ENCODE data around the gene TMEM238L. TPM values are rescaled to one million over a fixed set of nuclear protein-coding genes. Genes with fewer than 3 reads are reported as not detected.

TMEM238L gene
- total and polyA plus RNA-seq, 5 experiments from 2014 or later, result 0.65 TPM; not detected in 4

- Mint-ChIP-seq H3K27me3 (peaks cover 0 to 1% (median 0%) of the 10 kb centered on the region in 5 donors), H3K27ac (no peak overlapping the region), H3K9me3 (no peaks in the 10 kb centered on the region), H3K36me3 (no peaks in the 10 kb centered on the region), H3K4me1 (no peaks in the 10 kb centered on the region), H3K4me3 (no peak overlapping the region)
- POLR2A ChIA-PET, result no interaction called here
- DNase-seq, result no peak
- no peak for ATAC-seq
Observed at GRCh38 chr17:10799407-10799806, 4.5 kb downstream of the TMEM238L start.

DNA sequence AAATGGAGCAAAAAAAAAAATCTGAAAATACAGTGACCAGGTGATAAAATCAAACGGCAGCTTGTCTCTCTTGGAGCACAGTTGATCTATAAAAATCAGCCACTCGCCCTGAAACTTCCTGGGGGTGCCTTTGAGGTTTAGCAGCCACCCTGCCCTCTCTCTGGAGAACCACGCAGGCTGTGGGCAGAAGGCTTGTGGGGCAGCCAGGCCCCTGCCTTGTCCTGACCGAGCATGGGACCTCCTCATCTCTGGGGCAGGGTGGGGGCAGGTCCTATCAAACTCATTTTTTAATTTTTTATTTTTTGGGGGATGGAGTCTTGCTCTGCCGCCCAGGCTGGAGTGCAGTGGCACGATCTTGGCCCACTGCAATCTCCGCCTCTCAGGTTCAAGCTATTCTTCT is 5.0 kb downstream of the TMEM238L start:
- no peak overlapping the region for H3K27ac Mint-ChIP-seq
- no peak for ATAC-seq
- no peaks in the 10 kb centered on the region for H3K36me3 Mint-ChIP-seq
- POLR2A ChIA-PET, result no interaction called here
- no peaks in the 10 kb centered on the region for H3K9me3 Mint-ChIP-seq
- H3K4me3 Mint-ChIP-seq, result no peak overlapping the region
- peaks cover 0 to 1% (median 0%) of the 10 kb centered on the region in 5 donors for H3K27me3 Mint-ChIP-seq
- H3K4me1 Mint-ChIP-seq, result no peaks in the 10 kb centered on the region
- no peak for DNase-seq

- Mint-ChIP-seq H3K4me3 (no peak overlapping the region), H3K27me3 (peaks cover 0 to 1% (median 0%) of the 10 kb centered on the region in 5 donors), H3K36me3 (no peaks in the 10 kb centered on the region), H3K9me3 (no peaks in the 10 kb centered on the region), H3K4me1 (no peaks in the 10 kb centered on the region), H3K27ac (no peak overlapping the region)
- POLR2A ChIA-PET, result no interaction called here
- DNase-seq (no peak), ATAC-seq (no peak)
Observed at GRCh38 chr17:10798332-10798749, 5.6 kb downstream of the TMEM238L start.

GRCh38 chr17:10797476-10798328 is 6.2 kb downstream of the TMEM238L start:
- DNase-seq, result no peak
- POLR2A ChIA-PET, result no interaction called here
- no peaks in the 10 kb centered on the region for H3K9me3 Mint-ChIP-seq
- ATAC-seq, result no peak
- no peak overlapping the region for H3K4me3 Mint-ChIP-seq
- H3K27me3 Mint-ChIP-seq, result peaks cover 0 to 1% (median 0%) of the 10 kb centered on the region in 5 donors
- no peaks in the 10 kb centered on the region for H3K4me1 Mint-ChIP-seq
- no peaks in the 10 kb centered on the region for H3K36me3 Mint-ChIP-seq
- no peak overlapping the region for H3K27ac Mint-ChIP-seq

DNA sequence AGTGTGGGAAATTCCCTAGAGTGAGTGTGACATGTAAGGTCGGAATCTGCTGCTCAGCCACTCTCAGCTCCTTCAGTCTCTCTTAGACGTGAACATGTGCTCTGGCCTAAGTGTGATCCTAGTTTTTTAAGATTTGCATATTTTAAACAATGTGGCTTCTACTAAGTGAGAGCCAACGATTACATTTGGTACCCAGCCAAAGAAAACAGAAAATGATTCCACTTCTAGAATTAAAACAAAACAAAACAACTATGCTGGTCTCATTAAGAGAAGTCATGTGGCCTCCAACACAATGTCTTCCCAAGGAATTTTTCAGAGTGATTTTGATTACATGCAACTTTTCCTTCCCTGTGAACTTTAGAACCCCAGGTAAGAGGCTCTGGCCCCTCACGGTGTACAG is 10.1 kb downstream of the TMEM238L start:
- no peak for ATAC-seq
- POLR2A ChIA-PET, result interaction anchor here (0.6 kb wide), 1 partner anchor 33 kb away, joined by 9 read pairs; no protein-coding TSS in a partner anchor
- H3K4me3 Mint-ChIP-seq, result no peak overlapping the region

GRCh38 chr17:10793256-10793655 is 10.6 kb downstream of the TMEM238L start:
- peaks cover 0 to 8% (median 0%) of the 10 kb centered on the region in 5 donors for H3K27me3 Mint-ChIP-seq
- ATAC-seq (no peak), DNase-seq (no peak)
- no peaks in the 10 kb centered on the region for H3K36me3 Mint-ChIP-seq
- no peak overlapping the region for H3K4me3 Mint-ChIP-seq
- POLR2A ChIA-PET, result no interaction called here
- H3K4me1 Mint-ChIP-seq, result no peaks in the 10 kb centered on the region
- H3K9me3 Mint-ChIP-seq, result no peaks in the 10 kb centered on the region
- peak overlapping the region in 2 of 10 donors; percentile 40 to 81 for H3K27ac Mint-ChIP-seq

More for the DNA sequence above, 10.1 kb downstream of the TMEM238L start:
- peaks cover 0 to 8% (median 0%) of the 10 kb centered on the region in 5 donors for H3K27me3 Mint-ChIP-seq
- DNase-seq, result no peak
- H3K4me1 Mint-ChIP-seq, result no peaks in the 10 kb centered on the region
- H3K36me3 Mint-ChIP-seq, result no peaks in the 10 kb centered on the region
- peak overlapping the region in 1 of 10 donors; percentile 28 for H3K27ac Mint-ChIP-seq
- H3K9me3 Mint-ChIP-seq, result no peaks in the 10 kb centered on the region

DNA sequence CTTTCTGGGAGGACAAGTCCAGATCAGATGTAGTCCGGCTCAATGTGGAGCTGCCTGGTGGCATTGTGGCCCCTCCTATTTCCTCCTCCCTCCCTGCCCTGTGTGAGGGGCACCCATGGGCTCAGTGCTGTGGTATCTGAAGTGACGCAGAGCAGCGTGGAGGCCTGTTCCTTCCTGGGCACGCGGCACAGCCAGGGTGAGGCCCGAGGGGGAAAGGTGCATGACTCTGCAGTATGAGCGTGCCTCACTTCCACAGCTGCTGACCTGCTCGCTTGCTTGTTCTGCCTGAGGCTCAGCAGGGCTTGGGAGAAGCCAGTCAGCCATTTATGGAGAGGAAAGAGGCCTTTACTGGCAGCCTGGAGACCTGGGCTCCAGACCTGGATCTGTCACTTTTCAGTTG is 11.7 kb downstream of the TMEM238L start:
- DNase-seq, result peak in 1 of 10 donors; percentile 27
- no peak overlapping the region for H3K4me3 Mint-ChIP-seq
- H3K36me3 Mint-ChIP-seq, result no peaks in the 10 kb centered on the region
- H3K27me3 Mint-ChIP-seq, result peaks cover 0 to 11% (median 0%) of the 10 kb centered on the region in 5 donors
- H3K9me3 Mint-ChIP-seq, result no peaks in the 10 kb centered on the region
- H3K27ac Mint-ChIP-seq, result peak overlapping the region in 2 of 10 donors; percentile 35 to 77
- ATAC-seq, result peak; percentile 39 to 89
- POLR2A ChIA-PET, result interaction anchor here (0.6 kb wide), 1 partner anchor 79 kb away, joined by 3 read pairs; no protein-coding TSS in a partner anchor
- H3K4me1 Mint-ChIP-seq, result no peaks in the 10 kb centered on the region

- POLR2A ChIA-PET, result interaction anchor here (0.6 to 0.7 kb wide), 2 partner anchors 29 to 98 kb away, joined by 3 to 4 read pairs; no protein-coding TSS in a partner anchor
- Mint-ChIP-seq H3K4me1 (no peaks in the 10 kb centered on the region), H3K4me3 (no peak overlapping the region), H3K27me3 (peaks cover 0 to 11% (median 0%) of the 10 kb centered on the region in 5 donors), H3K36me3 (peaks cover 0 to 2% (median 0%) of the 10 kb centered on the region in 3 donors), H3K9me3 (no peaks in the 10 kb centered on the region), H3K27ac (peak overlapping the region in 1 of 10 donors; percentile 48)
- no peak for DNase-seq
- no peak for ATAC-seq
Observed at GRCh38 chr17:10790491-10791401, 13.2 kb downstream of the TMEM238L start.

DNA sequence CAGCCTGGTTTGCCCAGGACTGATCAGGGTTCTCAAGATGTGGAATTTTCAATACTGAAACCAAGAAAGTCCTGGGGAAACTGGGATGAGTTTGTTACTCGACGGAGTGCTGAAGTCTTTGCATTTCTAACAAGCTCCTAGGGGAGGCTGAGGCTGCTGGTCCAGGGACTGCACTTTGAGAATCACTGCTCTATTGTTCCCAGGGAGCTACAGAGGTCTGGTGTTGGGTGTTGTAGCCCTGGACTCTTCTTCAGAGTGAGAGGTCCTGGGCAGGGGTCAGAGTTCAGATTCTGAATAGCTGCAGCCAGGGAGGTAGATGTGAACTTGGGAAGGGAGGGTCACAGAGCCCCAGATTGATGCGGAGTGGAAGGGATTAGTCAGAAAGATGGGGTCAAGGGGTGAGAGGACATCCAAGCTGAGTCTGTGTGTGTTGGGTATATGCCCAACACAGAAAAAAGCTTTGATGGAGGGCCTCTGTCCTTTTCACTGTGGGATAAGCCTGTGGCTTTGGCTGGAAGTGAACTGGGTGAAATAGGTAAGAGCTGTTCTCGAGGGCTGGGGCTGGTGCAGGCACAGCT is 14.1 kb downstream of the TMEM238L start:
- Mint-ChIP-seq H3K36me3 (peaks cover 0 to 5% (median 0%) of the 10 kb centered on the region in 3 donors), H3K4me1 (no peaks in the 10 kb centered on the region), H3K27ac (no peak overlapping the region), H3K27me3 (peaks cover 0 to 11% (median under 1%) of the 10 kb centered on the region in 5 donors), H3K9me3 (peaks cover 0 to 5% (median 0%) of the 10 kb centered on the region in 9 donors), H3K4me3 (no peak overlapping the region)
- ATAC-seq, result no peak
- DNase-seq, result no peak
- POLR2A ChIA-PET, result no interaction called here

- ATAC-seq (no peak), DNase-seq (no peak)
- Mint-ChIP-seq H3K4me1 (no peaks in the 10 kb centered on the region), H3K27me3 (peaks cover 0 to 15% (median 4%) of the 10 kb centered on the region in 5 donors), H3K27ac (no peak overlapping the region), H3K36me3 (peaks cover 3 to 19% (median 17%) of the 10 kb centered on the region in 3 donors), H3K4me3 (no peak overlapping the region), H3K9me3 (peaks cover 2 to 28% (median 15%) of the 10 kb centered on the region in 9 donors)
- POLR2A ChIA-PET, result no interaction called here
Observed at GRCh38 chr17:10787306-10788045, 16.4 kb downstream of the TMEM238L start.

DNA sequence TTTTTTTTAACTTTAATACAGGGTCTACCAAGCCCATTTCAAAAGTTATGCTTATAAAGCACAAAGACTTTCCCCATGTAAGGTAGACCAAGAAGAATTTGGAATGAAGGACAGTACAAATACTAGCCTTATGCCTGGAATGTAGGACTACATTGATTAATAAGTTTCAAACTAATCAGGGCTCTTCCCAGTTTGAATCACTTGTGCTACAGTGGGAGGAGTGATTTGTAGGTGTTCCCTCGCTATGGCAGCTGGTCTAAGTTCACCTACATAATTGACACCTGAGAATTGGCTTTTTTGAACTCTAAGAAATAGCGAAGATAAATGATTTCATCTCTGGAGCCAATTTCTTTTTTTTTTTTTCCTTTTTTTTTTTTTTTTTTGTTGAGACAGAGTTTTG is 18.6 kb downstream of the TMEM238L start:
- H3K27ac Mint-ChIP-seq, result no peak overlapping the region
- POLR2A ChIA-PET, result no interaction called here
- ATAC-seq (no peak), DNase-seq (no peak)
- no peaks in the 10 kb centered on the region for H3K4me1 Mint-ChIP-seq
- H3K36me3 Mint-ChIP-seq, result peaks cover 5 to 19% (median 17%) of the 10 kb centered on the region in 3 donors
- peaks cover 0 to 15% (median 4%) of the 10 kb centered on the region in 5 donors for H3K27me3 Mint-ChIP-seq
- H3K9me3 Mint-ChIP-seq, result peaks cover 2 to 34% (median 17%) of the 10 kb centered on the region in 9 donors
- H3K4me3 Mint-ChIP-seq, result no peak overlapping the region

DNA sequence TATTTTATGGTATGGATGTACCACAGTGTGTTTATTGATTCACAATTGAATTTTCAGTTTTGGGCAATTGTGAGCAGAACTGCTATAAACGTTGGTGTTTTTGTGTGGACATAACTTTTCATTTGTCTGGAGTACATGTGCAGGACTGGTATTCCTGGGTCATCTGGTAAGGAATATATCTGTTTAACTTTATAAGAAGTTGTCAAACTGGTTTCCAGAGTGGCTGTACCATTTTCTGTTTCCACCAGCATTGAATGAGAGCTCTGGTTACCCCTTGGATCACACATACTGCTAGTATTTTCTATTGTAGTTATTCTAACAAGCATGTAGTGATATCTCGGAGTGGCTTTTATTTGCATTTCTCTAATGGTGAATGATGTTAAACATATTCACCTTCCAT is 24.3 kb downstream of the TMEM238L start:
- no peaks in the 10 kb centered on the region for H3K4me1 Mint-ChIP-seq
- DNase-seq (no peak), ATAC-seq (no peak)
- peaks cover 5 to 23% (median 22%) of the 10 kb centered on the region in 3 donors for H3K36me3 Mint-ChIP-seq
- POLR2A ChIA-PET, result no interaction called here
- H3K4me3 Mint-ChIP-seq, result no peak overlapping the region
- H3K27me3 Mint-ChIP-seq, result peaks cover 0 to 6% (median 4%) of the 10 kb centered on the region in 5 donors
- H3K27ac Mint-ChIP-seq, result no peak overlapping the region
- H3K9me3 Mint-ChIP-seq, result peaks cover 2 to 26% (median 15%) of the 10 kb centered on the region in 9 donors

Data from naive thymus-derived CD8-positive, alpha-beta T cell (primary cell).